Cerebellar nuclear complex (tissue), 1 donor: ENCODE results near the gene PITPNM1.

Source experiments
- DNase-seq, 2 experiments: peaks; one replicate each; lab custom pipeline; 2025; lab: John Stamatoyannopoulos, UW

Gene PITPNM1

DNA sequence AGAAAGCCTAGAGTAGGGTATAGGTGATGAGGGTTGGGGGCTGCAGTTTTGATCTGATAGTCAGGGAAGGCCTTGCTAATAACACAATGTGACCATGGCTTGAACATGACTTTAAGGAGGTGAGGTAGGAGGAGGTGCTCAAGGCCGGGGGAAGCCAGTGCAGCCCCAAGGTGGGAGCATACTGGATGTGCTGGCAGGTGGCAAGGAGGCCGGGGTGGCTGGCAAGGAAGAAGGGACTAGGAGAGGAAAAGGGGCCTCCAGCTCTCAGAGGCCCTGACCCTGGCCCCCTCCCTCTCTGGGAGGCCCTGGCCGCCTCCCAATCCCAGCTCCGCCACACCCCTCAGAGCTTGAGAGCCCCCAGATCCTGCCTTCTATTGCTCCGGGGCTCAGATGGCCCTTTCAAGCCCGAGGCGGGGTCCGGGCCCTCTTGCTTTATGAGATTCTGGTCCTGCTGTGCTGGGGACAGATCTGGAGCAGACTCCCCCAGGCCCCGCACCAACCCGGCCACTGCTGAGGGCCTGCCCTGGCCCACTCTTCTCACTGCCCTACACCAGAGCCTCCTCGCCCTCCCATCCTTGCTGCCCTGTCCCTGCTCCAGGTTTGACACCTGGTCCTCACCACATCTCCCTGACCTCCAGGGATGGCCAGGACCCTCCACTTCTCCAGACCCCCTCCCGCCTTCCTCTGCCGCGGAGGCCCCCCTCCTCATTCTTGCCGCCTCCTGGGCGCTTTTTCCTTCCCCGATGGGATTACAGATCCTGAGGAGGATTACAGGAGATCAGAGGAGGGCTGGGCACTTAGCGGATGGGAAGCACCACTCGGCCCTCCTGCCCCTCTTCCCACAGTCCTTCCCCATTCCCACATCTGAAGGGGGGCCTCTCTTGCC is 1.8 kb downstream of the PITPNM1 start:
- no peak for DNase-seq

DNA sequence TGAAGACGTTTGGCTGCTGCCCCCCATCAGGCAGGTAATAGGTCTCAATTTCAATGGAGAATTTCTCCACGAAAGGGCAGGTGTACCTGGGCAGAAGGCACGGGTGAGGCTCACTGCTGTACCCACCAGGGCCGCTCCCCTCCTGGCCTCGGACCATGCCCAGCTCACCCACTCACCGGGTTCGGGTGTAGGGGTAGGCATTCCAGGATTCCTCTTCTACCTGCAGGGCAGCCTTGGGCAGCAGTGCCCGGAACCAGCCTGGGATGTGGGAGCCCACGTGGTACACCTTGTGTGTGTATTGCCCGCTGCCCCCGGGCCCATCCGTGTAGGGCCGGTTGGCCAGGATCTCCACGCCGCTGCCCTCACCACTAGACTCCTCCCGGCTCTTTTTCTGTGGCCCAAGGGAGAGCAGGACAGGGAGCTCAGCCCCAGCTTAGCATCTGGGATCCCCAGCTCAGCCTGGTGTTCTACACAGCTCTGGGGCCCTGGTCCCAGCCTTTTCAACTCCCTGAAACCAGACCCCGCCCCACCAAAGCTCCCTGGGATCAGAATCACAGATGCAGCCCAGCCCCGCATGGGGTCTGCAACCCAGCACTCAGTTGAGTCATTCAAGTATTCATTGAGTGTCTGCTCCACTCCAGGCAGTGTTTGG is 2.7 kb downstream of the PITPNM1 start:
- DNase-seq: no peak

DNA sequence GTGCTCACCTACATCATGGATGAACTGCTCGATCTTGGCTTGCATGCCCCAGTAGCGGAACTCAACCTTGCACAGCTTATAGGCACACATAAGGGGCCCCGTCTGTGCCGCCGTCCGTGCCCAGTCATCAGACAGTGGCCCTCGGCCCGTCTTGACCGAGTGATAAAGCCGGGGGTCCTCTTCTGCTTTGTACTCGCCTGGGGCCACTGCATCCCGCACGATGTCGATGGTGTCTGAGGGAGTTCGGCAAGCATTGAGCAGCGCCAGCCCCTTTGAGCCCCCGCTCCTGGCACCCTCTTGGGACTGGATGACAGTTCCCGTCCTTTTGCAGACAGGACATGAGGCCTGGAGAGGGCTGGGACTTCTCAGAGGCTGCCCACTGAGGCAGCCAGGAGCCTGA is 3.3 kb downstream of the PITPNM1 start:
- DNase-seq: no peak

DNA sequence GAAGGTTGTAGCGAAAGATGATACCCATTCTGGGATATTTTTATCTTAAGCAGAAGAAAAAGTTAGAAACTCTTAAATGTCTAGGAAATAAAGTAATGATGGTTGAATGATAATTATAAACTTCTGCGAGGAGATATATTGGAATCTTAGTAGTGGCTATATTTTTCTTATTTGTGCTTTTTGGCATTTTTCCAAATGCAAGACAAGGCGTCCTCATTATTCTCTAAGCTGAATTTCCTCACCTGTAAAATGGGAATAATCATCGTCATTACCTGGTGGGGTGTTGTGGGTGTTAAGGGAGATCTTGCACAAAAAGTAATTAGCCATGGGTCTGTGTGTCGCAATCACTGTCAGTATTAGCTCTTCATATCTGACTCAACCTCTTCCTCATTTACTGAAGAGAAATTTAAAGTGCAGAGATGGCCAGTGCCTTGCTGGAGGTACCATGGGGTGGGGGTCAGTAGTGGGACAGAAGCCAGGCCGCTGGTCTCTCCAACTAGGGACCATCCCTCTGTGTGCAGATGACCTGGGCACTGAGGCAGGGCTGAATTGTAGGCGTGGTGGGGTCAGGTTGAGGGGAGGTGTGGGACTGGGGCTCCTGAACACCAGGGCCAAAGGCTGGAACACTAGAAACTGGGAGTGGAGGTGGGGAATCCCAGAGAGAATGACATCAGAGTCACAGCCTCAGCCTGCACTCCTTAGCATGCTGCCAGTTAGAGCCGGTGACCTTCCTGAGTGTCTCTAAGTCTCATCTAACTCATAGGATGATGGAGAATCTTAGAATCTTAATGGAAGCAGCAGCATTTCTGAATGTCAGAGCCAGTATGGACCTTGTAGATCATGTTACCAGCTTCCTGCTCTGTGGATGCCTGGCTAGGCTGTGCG is 4.1 kb downstream of the PITPNM1 start:
- DNase-seq: no peak

DNA sequence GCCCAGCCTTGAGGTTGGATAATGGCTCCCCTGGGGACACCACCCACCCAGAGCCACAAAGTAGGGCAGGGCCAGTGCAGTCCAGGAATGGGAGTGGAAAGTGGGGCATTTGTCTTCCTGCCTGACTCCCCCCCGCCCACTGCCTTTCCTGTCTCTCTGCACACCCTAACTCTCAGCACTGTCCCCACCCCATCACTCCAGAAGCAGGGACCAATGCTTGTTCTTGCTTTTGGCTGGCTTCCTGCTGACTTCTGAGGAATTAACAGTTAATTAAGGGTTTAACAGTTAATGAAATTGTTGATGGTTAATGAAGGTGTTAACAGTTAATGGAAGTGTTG is 4.7 kb downstream of the PITPNM1 start:
- no peak for DNase-seq

DNA sequence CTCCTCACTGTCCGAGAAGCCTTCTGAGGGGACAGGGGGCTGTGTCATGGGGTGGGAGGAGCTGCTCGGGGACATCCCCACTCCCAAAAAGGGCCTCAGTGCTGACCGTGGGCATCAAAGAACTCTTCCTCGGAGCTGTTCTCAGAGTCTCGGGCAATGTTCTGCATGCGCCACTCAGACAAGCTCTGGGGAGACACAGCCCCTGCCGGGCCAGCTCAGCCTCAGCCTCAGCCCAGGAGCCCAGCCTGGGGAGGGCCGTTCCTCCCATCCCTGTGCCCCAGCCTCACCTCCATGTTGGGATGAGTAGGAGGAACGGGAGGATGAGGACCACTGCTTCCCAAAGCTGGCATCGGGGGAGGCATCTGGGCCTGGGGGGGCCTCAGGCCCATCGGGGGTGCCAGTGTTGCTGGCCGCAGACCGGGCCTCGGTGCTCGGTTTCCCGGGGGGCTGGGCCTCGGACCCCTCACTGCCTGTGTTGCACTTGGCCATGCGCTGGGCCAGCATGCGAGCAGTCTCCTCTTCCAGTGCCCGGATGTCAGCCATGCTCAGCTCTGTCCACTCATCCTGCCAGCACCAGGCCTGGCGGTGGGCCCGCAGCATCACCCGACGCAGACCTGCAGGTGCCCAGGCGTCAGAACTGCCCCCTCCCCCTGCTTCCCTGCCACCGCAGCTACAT is 5.2 kb downstream of the PITPNM1 start:
- no peak for DNase-seq

DNA sequence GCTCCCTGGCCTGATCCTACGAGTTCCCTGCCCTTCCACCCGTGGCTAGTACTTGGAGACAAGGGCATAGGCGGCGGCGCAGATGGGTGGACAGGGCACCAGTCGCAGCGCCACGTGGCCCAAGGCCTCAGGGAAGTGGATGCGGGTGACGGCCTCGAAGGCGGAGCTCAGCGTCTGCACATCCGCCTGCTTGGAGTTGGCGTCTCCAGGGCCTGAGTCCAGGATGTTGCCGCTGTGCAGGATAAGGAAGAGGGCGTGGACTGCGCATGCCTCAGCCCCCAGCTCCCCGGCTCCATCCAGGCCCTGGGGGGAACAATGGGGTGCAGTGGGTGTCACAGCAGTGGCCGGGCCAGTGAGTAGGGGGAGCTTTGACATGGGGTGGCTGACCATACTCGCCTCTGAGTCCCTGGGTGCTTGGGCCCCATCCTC is 6.6 kb downstream of the PITPNM1 start:
- no peak for DNase-seq

DNA sequence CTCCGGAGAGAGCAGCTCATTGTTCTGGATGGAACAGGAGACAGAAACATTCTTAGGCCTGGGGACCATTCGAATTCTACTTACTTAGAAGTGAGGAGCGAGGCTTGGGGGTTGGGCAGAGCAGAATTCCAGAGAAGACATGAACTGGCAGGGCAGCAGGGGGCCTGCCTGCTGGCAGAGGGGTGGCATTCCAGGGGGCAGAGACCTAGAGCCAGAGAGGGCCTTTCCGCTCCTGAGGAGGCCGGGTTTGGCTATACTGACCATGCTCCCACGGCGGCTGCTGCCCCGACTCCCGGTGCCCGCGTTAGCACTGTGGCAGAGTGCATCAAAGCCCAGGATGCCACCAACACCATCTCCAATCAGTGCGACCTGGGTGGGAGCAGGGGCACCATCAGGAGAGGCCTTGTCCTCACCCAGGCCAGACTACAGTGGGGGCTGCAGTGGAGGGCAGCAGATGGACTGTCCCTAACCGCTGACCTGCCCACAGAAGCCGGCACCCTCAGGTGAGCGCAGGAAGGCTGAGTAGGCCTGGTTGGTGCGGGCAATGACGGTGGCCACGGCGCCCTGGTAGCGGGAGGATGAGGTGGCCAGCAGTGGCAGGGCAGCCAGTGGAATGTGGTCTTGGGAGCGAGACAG is 7.4 kb downstream of the PITPNM1 start:
- no peak for DNase-seq

DNA sequence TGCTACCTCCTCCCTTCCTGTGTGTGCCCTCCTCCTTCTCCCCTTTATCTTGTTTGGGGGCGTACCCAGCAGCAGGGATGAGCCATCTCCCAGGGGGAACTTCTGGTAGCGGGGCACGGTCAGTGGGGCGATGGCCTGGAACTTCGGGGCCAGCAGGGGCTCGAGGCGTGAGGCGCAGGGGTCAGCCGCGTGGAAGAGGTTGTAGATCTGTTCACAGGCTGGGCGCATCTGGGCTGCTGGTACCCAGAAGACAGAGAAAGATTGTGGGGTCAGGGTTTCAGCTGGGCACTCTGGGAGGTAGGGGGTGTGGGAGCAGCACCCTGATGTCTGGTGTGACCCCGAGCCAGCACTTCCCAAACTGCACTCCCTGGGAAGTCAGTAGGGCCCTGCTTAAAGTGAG is 9.1 kb downstream of the PITPNM1 start:
- DNase-seq: no peak

DNA sequence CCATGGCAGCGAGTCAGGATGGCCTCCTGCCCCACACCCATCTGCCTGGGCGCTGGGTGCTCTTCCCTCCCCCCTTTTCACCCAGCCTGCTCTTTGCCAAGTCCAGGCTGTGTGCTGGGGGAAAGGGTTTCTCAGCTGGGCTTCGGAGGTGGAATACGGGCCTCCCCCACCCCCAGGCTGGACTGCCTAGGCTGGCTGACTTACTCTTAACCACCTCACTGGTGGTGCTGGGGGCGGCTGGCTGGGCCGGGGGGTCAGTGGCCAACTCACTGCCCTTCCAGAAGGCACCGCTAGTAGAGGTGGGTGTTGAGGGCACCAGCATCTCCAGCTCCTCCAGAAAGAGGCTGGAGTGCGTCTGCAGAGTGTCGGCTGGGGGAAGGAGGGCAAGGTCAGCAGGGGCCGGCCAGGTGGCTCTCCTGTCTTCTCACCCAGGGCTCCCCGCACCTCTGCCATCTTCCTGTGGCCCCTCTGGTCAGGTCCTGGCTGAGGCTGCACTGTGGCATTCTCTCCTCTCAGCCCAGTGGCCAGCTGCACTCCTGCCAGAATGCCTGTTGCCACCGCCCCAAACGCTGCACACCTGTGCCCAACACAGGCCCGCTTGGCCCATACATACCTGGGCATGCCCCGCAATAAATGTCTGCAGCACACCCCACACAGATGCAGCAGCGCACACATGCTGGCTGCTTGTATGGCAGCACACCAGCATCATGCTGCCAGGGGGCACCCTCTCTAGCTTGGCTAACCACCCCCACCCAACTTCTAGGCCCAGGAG is 9.7 kb downstream of the PITPNM1 start:
- no peak for DNase-seq

DNA sequence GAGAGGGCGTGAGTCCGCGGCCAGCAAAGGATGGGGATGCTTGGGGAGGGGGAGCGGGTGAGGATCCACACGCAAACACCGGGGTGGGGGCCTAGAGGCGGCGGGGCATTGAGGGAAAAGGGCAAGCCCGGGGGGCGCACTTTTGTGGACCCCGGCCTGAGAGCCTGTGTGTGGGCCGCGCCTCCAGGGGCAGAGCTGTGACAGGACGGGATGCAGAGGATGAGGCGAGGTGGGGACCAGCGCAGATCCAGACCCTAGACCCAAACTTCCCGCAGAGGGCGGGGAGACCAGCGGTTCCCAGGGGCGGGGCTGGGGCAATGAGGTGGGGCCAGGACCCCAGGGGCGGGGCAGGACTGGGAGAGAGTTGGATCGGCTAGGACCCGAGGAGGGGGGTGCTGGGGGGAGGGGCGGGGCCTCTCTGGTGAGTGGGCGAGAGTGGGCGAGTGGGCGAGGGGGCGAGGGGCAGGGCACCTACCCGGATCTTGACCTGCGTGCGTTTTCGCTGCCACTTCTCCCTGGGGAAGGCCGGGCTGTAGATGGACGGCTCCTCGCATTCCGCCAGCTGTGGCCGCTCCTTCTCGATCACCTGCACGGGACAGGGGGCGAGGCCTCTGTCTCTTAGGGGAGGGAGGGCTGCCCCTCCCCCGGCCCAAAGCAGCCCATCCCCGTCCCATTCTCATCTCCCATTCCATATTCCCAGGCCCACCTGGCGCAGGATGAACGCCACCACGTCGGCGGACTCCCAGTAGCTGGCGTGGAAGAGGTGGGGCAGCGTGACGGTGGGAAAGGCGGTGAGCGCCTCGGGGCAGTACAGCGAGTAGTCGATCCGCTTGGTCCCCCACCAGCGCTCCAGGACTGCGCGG is 10.6 kb downstream of the PITPNM1 start:
- no peak for DNase-seq

DNA sequence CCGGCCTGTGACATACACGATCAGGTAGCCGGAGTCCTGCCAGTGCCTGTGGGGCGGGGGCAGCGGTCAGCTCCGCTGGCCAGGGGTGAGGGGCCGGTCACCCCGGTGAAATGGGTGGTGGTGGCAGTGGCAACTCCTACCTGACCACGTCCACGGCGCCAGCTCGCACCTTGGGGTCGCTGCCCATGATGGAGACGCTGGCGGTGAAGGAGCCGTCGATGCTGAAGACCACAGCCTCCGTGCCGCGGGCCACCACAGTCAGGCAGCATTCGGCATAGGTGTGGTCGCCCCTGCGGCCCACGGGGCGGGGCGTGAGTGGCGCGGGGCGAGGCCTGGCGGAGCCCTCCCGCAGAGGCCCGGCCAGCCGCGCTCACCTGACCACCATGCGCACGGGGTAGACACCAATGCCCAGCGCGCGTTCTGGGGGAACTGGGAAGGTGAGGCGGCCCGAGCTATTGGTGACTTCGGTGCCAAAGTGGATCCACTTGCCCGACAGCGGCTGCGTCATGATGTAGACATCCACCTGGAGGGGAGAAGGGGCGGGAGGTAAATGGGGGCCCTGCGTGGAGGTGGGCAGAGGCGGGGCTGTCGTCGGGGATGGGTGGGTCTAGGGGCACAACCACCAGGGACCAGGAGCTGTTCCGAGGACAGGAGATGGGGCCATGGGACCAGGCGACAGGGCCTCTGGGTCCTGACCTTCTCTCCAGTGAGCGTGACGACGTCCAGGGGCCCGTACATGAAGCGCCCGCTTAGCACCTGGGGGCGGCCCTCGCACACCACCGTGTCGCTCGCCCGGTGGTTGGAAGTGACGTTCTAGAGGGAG is 11.4 kb downstream of the PITPNM1 start:
- DNase-seq: no peak

DNA sequence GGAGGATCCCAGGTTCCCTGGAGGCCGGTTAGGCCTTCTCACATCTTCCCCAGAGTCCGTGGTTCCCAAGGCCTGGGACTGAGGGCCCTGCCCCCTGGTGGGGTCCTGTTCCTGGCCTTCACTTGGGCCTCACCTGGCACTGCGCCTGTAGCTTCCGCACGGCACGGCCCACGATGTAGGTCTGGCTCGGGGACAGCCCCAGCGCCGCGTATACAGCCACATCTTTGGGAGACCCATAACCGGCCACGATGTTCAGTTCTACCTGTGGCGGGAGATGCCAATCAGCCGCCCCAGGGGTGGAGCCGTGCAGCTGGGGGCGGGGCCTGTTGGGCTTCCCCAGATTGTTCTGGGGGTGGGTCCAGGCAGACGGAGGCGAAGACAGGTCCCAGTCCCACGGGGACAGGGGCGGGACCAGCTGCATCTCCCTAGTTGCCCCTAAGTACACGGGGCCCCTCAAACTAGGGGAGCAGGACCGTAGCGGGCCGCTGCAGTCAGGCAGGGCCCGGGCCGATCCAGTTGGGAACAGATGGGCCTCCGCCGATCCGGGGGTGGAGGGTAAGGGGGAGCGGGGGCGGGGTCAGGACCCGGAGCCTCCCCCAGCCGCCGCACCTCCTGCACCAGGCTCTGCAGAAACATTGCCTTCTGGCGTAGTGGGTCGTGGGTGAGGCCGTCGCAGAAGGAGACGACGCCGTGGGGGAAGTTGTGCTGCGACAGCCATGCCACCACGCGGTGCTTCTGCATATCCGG is 12.2 kb downstream of the PITPNM1 start:
- DNase-seq: no peak

DNA sequence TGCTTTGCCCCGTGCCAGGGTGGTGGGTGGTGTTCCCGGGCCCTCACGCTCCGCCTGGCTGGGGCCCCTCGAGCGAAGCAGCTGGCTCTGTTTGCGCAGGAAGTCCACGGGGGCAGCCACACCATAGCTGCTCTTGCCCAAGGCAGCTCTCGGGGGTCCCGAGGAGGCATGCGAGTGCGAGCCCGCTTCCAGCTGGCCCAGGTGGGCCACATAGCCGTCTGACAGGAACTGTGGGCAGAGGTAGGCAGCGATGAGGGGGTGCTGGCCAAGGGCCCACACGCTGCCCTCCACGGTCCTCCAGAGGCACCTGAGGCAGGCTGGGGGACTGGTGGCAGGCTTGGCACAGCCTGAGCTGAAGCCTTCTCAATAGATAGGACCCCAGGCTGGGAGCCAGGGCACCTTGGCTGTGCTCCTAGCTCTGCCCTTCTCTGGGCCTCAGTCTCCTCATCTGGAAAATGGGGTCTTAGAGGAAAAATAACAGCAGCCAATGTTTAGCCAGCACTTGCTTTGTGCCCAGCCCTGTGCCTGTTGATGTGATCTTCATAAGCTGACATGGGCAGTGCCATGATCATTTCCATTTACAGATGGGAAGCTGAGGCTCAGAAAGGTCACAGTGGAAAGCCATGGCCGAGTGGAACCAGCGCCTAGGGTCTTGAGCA is 13.0 kb downstream of the PITPNM1 start:
- DNase-seq: no peak

DNA sequence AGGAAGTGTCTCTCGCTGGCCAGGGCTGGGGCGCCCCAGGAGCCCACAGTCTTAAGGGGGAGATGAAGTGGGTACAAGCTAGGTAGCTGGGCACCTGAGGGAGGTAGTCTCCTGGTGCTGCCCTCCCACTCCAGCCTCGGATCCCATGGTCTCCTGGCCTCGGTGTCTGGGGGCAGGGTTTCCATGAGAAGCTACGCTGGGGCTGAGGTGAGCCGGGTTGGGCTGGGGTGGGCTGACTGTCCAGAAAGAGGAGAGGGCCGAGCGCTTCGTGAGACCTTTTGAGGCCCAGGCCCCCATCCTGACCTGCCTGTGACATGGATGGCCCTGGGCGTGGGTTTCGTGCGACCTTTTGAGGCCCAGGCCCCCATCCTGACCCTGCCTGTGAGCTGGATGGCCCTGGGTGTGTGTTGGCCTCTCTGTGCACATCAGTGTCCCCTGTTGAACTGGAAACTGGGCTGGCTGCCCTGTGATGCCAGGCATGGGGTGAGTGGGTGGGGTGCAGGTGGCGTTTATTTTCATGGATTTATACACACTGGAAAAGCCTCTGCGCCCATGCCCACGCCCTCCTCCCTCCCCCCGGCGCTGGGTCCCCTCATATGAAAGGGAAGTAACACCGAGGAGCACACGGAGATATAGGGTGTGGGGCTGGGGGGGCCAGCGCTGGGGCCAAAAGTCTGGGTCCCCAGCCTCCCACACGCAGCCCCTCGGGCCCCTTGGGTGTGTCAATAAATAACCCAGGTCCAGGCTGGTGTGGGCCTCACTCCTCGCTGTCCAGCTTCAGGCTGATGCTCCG is 13.7 kb downstream of the PITPNM1 start:
- no peak for DNase-seq

DNA sequence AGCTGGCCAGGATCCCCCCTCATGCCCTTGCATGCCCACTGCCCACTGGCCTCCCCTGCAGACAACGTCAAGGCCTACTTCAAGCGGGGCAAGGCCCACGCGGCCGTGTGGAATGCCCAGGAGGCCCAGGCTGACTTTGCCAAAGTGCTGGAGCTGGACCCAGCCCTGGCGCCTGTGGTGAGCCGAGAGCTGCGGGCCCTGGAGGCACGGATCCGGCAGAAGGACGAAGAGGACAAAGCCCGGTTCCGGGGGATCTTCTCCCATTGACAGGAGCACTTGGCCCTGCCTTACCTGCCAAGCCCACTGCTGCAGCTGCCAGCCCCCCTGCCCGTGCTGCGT is 14.5 kb downstream of the PITPNM1 start:
- no peak for DNase-seq
